Activated CD8-positive, alpha-beta T cell treated with anti-CD3 and anti-CD28 coated beads for 36 hours (primary cell): ENCODE data around the gene PRDM2. TPM values are rescaled to one million over a fixed set of nuclear protein-coding genes. Genes with fewer than 3 reads are reported as not detected.
A peak's percentile ranks its signal among the peaks of the same experiment; 100 is the strongest.
"Not testable (repeated sequence)": the region's sequence is repeated elsewhere in the genome, so short reads cannot be mapped to it uniquely, and the experiment has no call there.

Experiments
- ATAC-seq: fragments of 200-7000 bp; cut with Tn5 transposase; one replicate; pipeline ENCODE4 v1.10.0; 2021; ENCODE audit warnings: mild to moderate bottlenecking, moderate library complexity
- CTCF ChIA-PET: fragments of 350-600 bp; sonication (Branson Sonifier 250); formaldehyde crosslinking; loops from one replicate; lab custom pipeline; 2021; ENCODE audit warnings: antibody characterized with exemption; lab: Charles Lee
- POLR2A ChIA-PET: fragments of 350-600 bp; sonication (Branson Sonifier 250); formaldehyde crosslinking; loops from one replicate; lab custom pipeline; 2021; ENCODE audit warnings: antibody characterized with exemption; lab: Charles Lee
- DNase-seq: peaks from one replicate; pipeline ENCODE4 v3.0.0-alpha.2; 2020
- H3K27ac Mint-ChIP-seq: one replicate; pipeline ENCODE4 v1.8.0; 2021; ENCODE audit warnings: mild to moderate bottlenecking, mixed read lengths
- H3K27me3 Mint-ChIP-seq: one replicate; pipeline ENCODE4 v1.8.0; 2021; ENCODE audit warnings: mixed read lengths
- H3K36me3 Mint-ChIP-seq: one replicate; pipeline ENCODE4 v1.8.0; 2021; ENCODE audit warnings: low read depth, mixed read lengths
- H3K4me1 Mint-ChIP-seq: one replicate; pipeline ENCODE4 v1.8.0; 2021; ENCODE audit warnings: low read depth, mixed read lengths
- H3K4me3 Mint-ChIP-seq: one replicate; pipeline ENCODE4 v1.8.0; 2021; ENCODE audit warnings: mild to moderate bottlenecking, moderate library complexity, mixed read lengths
- H3K9me3 Mint-ChIP-seq: one replicate; pipeline ENCODE4 v1.8.0; 2021; ENCODE audit warnings: mixed read lengths
- CTCF ChIP-seq: fragments of 200-600 bp; IDR thresholded peaks from one replicate; pipeline ENCODE4 v1.8.0; 2022; ENCODE audit warnings: antibody characterized with exemption, mild to moderate bottlenecking
- intact Hi-C: fragments of 100-400 bp; cut with micrococcal nuclease; formaldehyde crosslinking; loops from one replicate; pipeline ENCODE4 v1.10.0; 2022
- total RNA-seq, 2 experiments: library from RNA; stranded (reverse); gene quantifications; one replicate each; pipeline ENCODE4 v1.2.3, GENCODE V29; 2021

The PRDM2 gene
- total RNA-seq, 2 experiments from 2014 or later = 41.2 to 43.6 TPM

GRCh38 chr1:13682444-13682843, 17.5 kb upstream of the PRDM2 start:
- POLR2A ChIA-PET = no interaction called here
- Mint-ChIP-seq H3K36me3 (no peaks in the 10 kb centered on the region), H3K27me3 (peaks cover 13% of the 10 kb centered on the region), H3K4me3 (no peak overlapping the region), H3K27ac (no peak overlapping the region), H3K9me3 (no peaks in the 10 kb centered on the region), H3K4me1 (no peaks in the 10 kb centered on the region)
- CTCF ChIA-PET = interaction anchor here (0.8 kb wide), 1 partner anchor 17 kb away, joined by 3 read pairs; no protein-coding TSS in a partner anchor
- DNase-seq (no peak), ATAC-seq (no peak)
- intact Hi-C loops = no loop called here
- no peak for TF ChIP-seq CTCF

- CTCF ChIA-PET = interaction anchor here (0.8 to 1.3 kb wide), 2 partner anchors 10 to 18 kb away, joined by 3 read pairs; no protein-coding TSS in a partner anchor
- Mint-ChIP-seq H3K27ac (no peak overlapping the region), H3K36me3 (no peaks in the 10 kb centered on the region), H3K9me3 (no peaks in the 10 kb centered on the region), H3K4me3 (no peak overlapping the region), H3K27me3 (peaks cover 13% of the 10 kb centered on the region), H3K4me1 (no peaks in the 10 kb centered on the region)
- ATAC-seq (no peak), DNase-seq (no peak)
- no peak for TF ChIP-seq CTCF
- intact Hi-C loops = no loop called here
- POLR2A ChIA-PET = no interaction called here
Measured at GRCh38 chr1:13683206-13683605, 16.8 kb upstream of the PRDM2 start.

- ATAC-seq = no peak
- ChIA-PET POLR2A (no interaction called here), CTCF (interaction anchor here (1.3 kb wide), 1 partner anchor 73 kb away, joined by 3 read pairs; no protein-coding TSS in a partner anchor)
- Mint-ChIP-seq H3K9me3 (no peaks in the 10 kb centered on the region), H3K27me3 (peaks cover 11% of the 10 kb centered on the region), H3K27ac (no peak overlapping the region), H3K4me1 (no peaks in the 10 kb centered on the region), H3K36me3 (peaks cover 2% of the 10 kb centered on the region), H3K4me3 (no peak overlapping the region)
- intact Hi-C loops = no loop called here
- no peak for DNase-seq
- TF ChIP-seq CTCF = no peak
Measured at GRCh38 chr1:13687151-13687715, 12.8 kb upstream of the PRDM2 start.

GRCh38 chr1:13693094-13693493, 6.9 kb upstream of the PRDM2 start:
- ATAC-seq = peak; percentile 27
- DNase-seq, H3K36me3 Mint-ChIP-seq, H3K27ac Mint-ChIP-seq, intact Hi-C loops, H3K9me3 Mint-ChIP-seq, H3K4me3 Mint-ChIP-seq, H3K4me1 Mint-ChIP-seq: not testable (repeated sequence)
- CTCF ChIA-PET = interaction anchor here (0.9 to 1.3 kb wide), 2 partner anchors 9 to 10 kb away, joined by 3 read pairs; no protein-coding TSS in a partner anchor
- POLR2A ChIA-PET = interaction anchor here (0.8 kb wide), 1 partner anchor 37 kb away, joined by 3 read pairs; no protein-coding TSS in a partner anchor
- H3K27me3 Mint-ChIP-seq = peaks cover 15% of the 10 kb centered on the region

GRCh38 chr1:13694886-13695684, 4.9 kb upstream of the PRDM2 start:
- ChIA-PET POLR2A (interaction anchor here (0.8 kb wide), 1 partner anchor 11 kb away, joined by 4 read pairs; no protein-coding TSS in a partner anchor), CTCF (interaction anchor here (1.6 kb wide), 1 partner anchor 9 kb away, joined by 6 read pairs; no protein-coding TSS in a partner anchor)
- H3K27me3 Mint-ChIP-seq = peaks cover 7% of the 10 kb centered on the region
- ATAC-seq (no peak), DNase-seq (no peak)
- H3K4me3 Mint-ChIP-seq = no peak overlapping the region
- H3K4me1 Mint-ChIP-seq = peaks cover 10% of the 10 kb centered on the region
- intact Hi-C loops = no loop called here
- no peak for TF ChIP-seq CTCF
- H3K27ac Mint-ChIP-seq = no peak overlapping the region
- H3K36me3 Mint-ChIP-seq = peaks cover 10% of the 10 kb centered on the region
- peaks cover 10% of the 10 kb centered on the region for H3K9me3 Mint-ChIP-seq
